Activated CD4-positive, alpha-beta T cell treated with anti-CD3 and anti-CD28 coated beads, Interleukin-2, amount 50 U/mL, for 16 hours (primary cell): ENCODE results near the gene CARMIL1.
A peak's percentile ranks its signal among the peaks of the same experiment; 100 is the strongest.

ENCODE experiments used
- DNase-seq: peaks from one replicate; pipeline ENCODE4 v3.0.0-alpha.2; 2020

CARMIL1 gene

GRCh38 chr6:25586927-25587326, 307.8 kb downstream of the CARMIL1 start:
- no peak for DNase-seq

GRCh38 chr6:25590986-25591385, 311.8 kb downstream of the CARMIL1 start:
- DNase-seq, result no peak

GRCh38 chr6:25596928-25597818, 318.0 kb downstream of the CARMIL1 start:
- DNase-seq, result no peak

- no peak for DNase-seq
These were observed 320.4 kb downstream of the CARMIL1 start for GRCh38 chr6:25599516-25600085.

- DNase-seq, result peak; percentile 39
These were observed 322.9 kb downstream of the CARMIL1 start for GRCh38 chr6:25601800-25602673.

GRCh38 chr6:25602674-25602982, 323.5 kb downstream of the CARMIL1 start:
- no peak for DNase-seq

GRCh38 chr6:25603251-25603650, 324.1 kb downstream of the CARMIL1 start:
- DNase-seq, result no peak

- DNase-seq, result no peak
These were observed 327.0 kb downstream of the CARMIL1 start for GRCh38 chr6:25606151-25606550.

- DNase-seq, result no peak
These were observed 329.5 kb downstream of the CARMIL1 start for GRCh38 chr6:25608558-25609174.

- no peak for DNase-seq
These were observed 333.5 kb downstream of the CARMIL1 start for GRCh38 chr6:25612666-25613065.

- no peak for DNase-seq
These were observed 334.2 kb downstream of the CARMIL1 start for GRCh38 chr6:25613415-25613814.

- DNase-seq, result no peak
These were observed 334.9 kb downstream of the CARMIL1 start for GRCh38 chr6:25614052-25614451.

GRCh38 chr6:25615471-25615870, 336.3 kb downstream of the CARMIL1 start:
- no peak for DNase-seq

- no peak for DNase-seq
These were observed 338.8 kb downstream of the CARMIL1 start for GRCh38 chr6:25617997-25618396.

GRCh38 chr6:25619217-25619616, 340.0 kb downstream of the CARMIL1 start:
- no peak for DNase-seq

- DNase-seq, result no peak
These were observed 341.2 kb downstream of the CARMIL1 start for GRCh38 chr6:25620391-25620790.

GRCh38 chr6:25623065-25623464, 343.9 kb downstream of the CARMIL1 start:
- no peak for DNase-seq

- no peak for DNase-seq
These were observed 344.7 kb downstream of the CARMIL1 start for GRCh38 chr6:25623879-25624278.

GRCh38 chr6:25627001-25627400, 347.8 kb downstream of the CARMIL1 start:
- no peak for DNase-seq

- DNase-seq, result no peak
These were observed 349.5 kb downstream of the CARMIL1 start for GRCh38 chr6:25628471-25629197.

- DNase-seq, result no peak
These were observed 350.0 kb downstream of the CARMIL1 start for GRCh38 chr6:25629198-25629576.

GRCh38 chr6:25630508-25631278, 351.5 kb downstream of the CARMIL1 start:
- DNase-seq, result no peak
